A549 (cell line): Measurements from ENCODE around the gene RXRA. TPM values are rescaled to one million over a fixed set of nuclear protein-coding genes. Genes with fewer than 3 reads are reported as not detected.

ENCODE experiments used
- ATAC-seq, 2 experiments: fragments of 200-7000 bp in 1 of 2; fragments of >200 bp in 1 of 2; cut with Nextera tagmentation in 1 of 2; cut with Tn5 transposase in 1 of 2; 3 replicates each; pipeline versions ENCODE4 v1.8.0 to v1.9.1; 2018 to 2020; ENCODE audit warnings: mild to moderate bottlenecking in 1 of 2, moderate library complexity in 1 of 2
- CTCF ChIA-PET: fragments of 300-600 bp; sonication (Branson Sonifier 250); formaldehyde crosslinking; extraction: SDS; loops from one replicate; lab custom pipeline; 2021; ENCODE audit warnings: antibody characterized with exemption, inconsistent platforms; lab: Yijun Ruan, JAX
- POLR2A ChIA-PET: fragments of 350-600 bp; formaldehyde crosslinking; extraction: SDS; loops from one replicate; lab custom pipeline; 2021; ENCODE audit warnings: antibody characterized with exemption, inconsistent platforms; lab: Yijun Ruan, JAX
- DNase-seq, 2 experiments: peaks; one replicate each; pipeline versions ENCODE4 v3.0.0 to v3.0.0-alpha.2; 2011 to 2016; ENCODE audit warnings: low read depth in 1 of 2, low spot score in 1 of 2
- FAIRE-seq: peaks from 2 replicates; lab custom pipeline; 2011; peaks lifted over from hg19 to GRCh38; lab: Jason Lieb, UNC
- H3K27ac ChIP-seq, 2 experiments: fragments of >200 bp; sonication (Bioruptor Twin); formaldehyde crosslinking; 3 replicates each; pipeline ENCODE4 v1.5.1; 2016 to 2017
- H3K4me1 ChIP-seq: fragments of >200 bp; sonication (Bioruptor Twin); formaldehyde crosslinking; 3 replicates; pipeline ENCODE4 v1.6.1; 2016
- H3K4me2 ChIP-seq: fragments of >200 bp; sonication (Bioruptor Twin); formaldehyde crosslinking; 3 replicates; pipeline ENCODE4 v1.6.1; 2016
- H3K4me3 ChIP-seq: fragments of >200 bp; sonication (Bioruptor Twin); formaldehyde crosslinking; 3 replicates; pipeline ENCODE4 v1.5.1; 2016
- H3K9me3 ChIP-seq: fragments of >200 bp; sonication (Bioruptor Twin); formaldehyde crosslinking; 3 replicates; pipeline ENCODE4 v1.6.1; 2016
- BHLHE40 ChIP-seq: IDR thresholded peaks from 2 replicates; pipeline ENCODE4 v1.6.1; 2012; ENCODE audit warnings: low read depth, low read length, inconsistent platforms
- CBX2 ChIP-seq: fragments of 200-600 bp; sonication (generic); IDR thresholded peaks from 2 replicates; pipeline ENCODE4 v1.6.1; 2016; ENCODE audit warnings: low read depth, mild to moderate bottlenecking, borderline replicate concordance
- CBX8 ChIP-seq: fragments of 200-600 bp; sonication (generic); IDR thresholded peaks from 2 replicates; pipeline ENCODE4 v1.6.1; 2016
- E2F6 ChIP-seq: IDR thresholded peaks from 2 replicates; pipeline ENCODE4 v1.6.1; 2012; ENCODE audit warnings: low read depth, borderline replicate concordance
- EP300 ChIP-seq, 2 experiments: fragments of >200 bp; sonication (Bioruptor Twin); formaldehyde crosslinking; IDR thresholded peaks; 2 replicates in 1 of 2; 3 replicates in 1 of 2; pipeline ENCODE4 v1.6.1; 2016 to 2017
- ESRRA ChIP-seq: fragments of 150-350 bp; IDR thresholded peaks from 2 replicates; pipeline ENCODE4 v1.6.1; 2014; ENCODE audit warnings: mild to moderate bottlenecking, low read length, borderline replicate concordance
- FOSB ChIP-seq: fragments of 250-450 bp; sonication (Bioruptor Pico); IDR thresholded peaks from 2 replicates; pipeline ENCODE4 v1.5.0; 2020; ENCODE audit warnings: mild to moderate bottlenecking, moderate library complexity
- HOXA7 ChIP-seq: fragments of 250-450 bp; sonication (Bioruptor Pico); IDR thresholded peaks from 2 replicates; pipeline ENCODE4 v1.5.0; 2020; ENCODE audit warnings: mild to moderate bottlenecking, moderate library complexity
- HOXB5 ChIP-seq: fragments of 250-450 bp; sonication (Bioruptor Pico); IDR thresholded peaks from 2 replicates; pipeline ENCODE4 v1.5.0; 2020; ENCODE audit warnings: mild to moderate bottlenecking, moderate library complexity
- JUN ChIP-seq, 2 experiments: fragments of >200 bp; sonication (Bioruptor Twin); formaldehyde crosslinking; IDR thresholded peaks; 2 replicates in 1 of 2; 3 replicates in 1 of 2; pipeline ENCODE4 v1.6.1; 2016 to 2017
- JUNB ChIP-seq: fragments of >200 bp; sonication (Bioruptor Twin); formaldehyde crosslinking; IDR thresholded peaks from 2 replicates; pipeline ENCODE4 v1.6.1; 2016
- KDM5A ChIP-seq: fragments of 200-600 bp; sonication (generic); IDR thresholded peaks from 2 replicates; pipeline ENCODE4 v1.6.1; 2016; ENCODE audit warnings: antibody characterized with exemption, mild to moderate bottlenecking
- POLR2A ChIP-seq: IDR thresholded peaks from 2 replicates; pipeline ENCODE4 v1.6.1; 2012; ENCODE audit warnings: mild to moderate bottlenecking, low read length
- RAD21 ChIP-seq, 2 experiments: fragments of >200 bp in 1 of 2; sonication (Bioruptor Twin) in 1 of 2; formaldehyde crosslinking in 1 of 2; IDR thresholded peaks in 1 of 2; conservative IDR thresholded peaks in 1 of 2; 2 replicates in 1 of 2; 3 replicates in 1 of 2; pipeline ENCODE4 v1.6.1; 2012 to 2018; ENCODE audit warnings: inconsistent platforms in 1 of 2
- TP53 ChIP-seq: fragments of 250-450 bp; sonication (Bioruptor Pico); IDR thresholded peaks from 2 replicates; pipeline ENCODE4 v1.5.0; 2021; ENCODE audit warnings: mild to moderate bottlenecking, moderate library complexity
- ZNF302 ChIP-seq: fragments of 250-450 bp; sonication (Bioruptor Pico); IDR thresholded peaks from 2 replicates; pipeline ENCODE4 v1.9.0; 2021; ENCODE audit warnings: inconsistent platforms, mild to moderate bottlenecking, moderate library complexity
- ZSCAN20 ChIP-seq: fragments of 250-450 bp; sonication (Bioruptor Pico); IDR thresholded peaks from 2 replicates; pipeline ENCODE4 v1.8.0; 2022; ENCODE audit warnings: mild to moderate bottlenecking, moderate library complexity
- WGBS: methylation state at CpG from one replicate; pipeline ENCODE4 v1.1.6; 2017; ENCODE audit errors: missing lambda C conversion rate; 5-methylcytosine and 5-hydroxymethylcytosine counted together
- polyA plus RNA-seq, 4 experiments: library from polyadenylated mRNA; depleted of rRNA in 3 of 4; stranded (reverse); fragments of >200 nt; fragmentation: RNase III in 1 of 4; extraction: RNeasy Plus Mini Kit Qiagen cat#74134 plus additional on column Dnase treatment in 1 of 4; gene quantifications; 2 replicates in 3 of 4; 3 replicates in 1 of 4; pipeline ENCODE4 v1.2.3, GENCODE V29; 2011 to 2017
- TF ChIP-seq, protein P1 (sequence below): fragments of 450-650 bp; IDR thresholded peaks from 2 replicates; pipeline ENCODE4 v1.6.1; 2014; ENCODE audit warnings: antibody characterized with exemption
- TF ChIP-seq, protein P2 (sequence below): IDR thresholded peaks from 2 replicates; pipeline ENCODE4 v1.6.1; 2012
- TF ChIP-seq, protein P3 (sequence below): fragments of 150-350 bp; IDR thresholded peaks from 2 replicates; pipeline ENCODE4 v1.6.1; 2014; ENCODE audit warnings: low read depth, mild to moderate bottlenecking, low read length
- TF ChIP-seq, protein P4 (sequence below): IDR thresholded peaks from 2 replicates; pipeline ENCODE4 v1.6.1; 2012

RXRA gene
- polyA plus RNA-seq, 2 of the 4 experiments (the other 2 are of a cell fraction): 6.6 to 23.9 TPM

GRCh38 chr9:134365791-134366222 is 39.6 kb downstream of the RXRA start:
- peak; percentile 31 to 55 for DNase-seq
- POLR2A ChIA-PET: interaction anchor here (0.7 to 1.6 kb wide), 4 partner anchors 10 to 41 kb away, joined by 3 to 18 read pairs (median 8); no protein-coding TSS in a partner anchor
- no peak for FAIRE-seq
- Histone ChIP-seq H3K27ac (peak overlapping the region; percentile 88 to 90), H3K4me2 (peak overlapping the region; percentile 80), H3K9me3 (no peaks in the 10 kb centered on the region), H3K4me1 (peaks cover 33% of the 10 kb centered on the region), H3K4me3 (no peak overlapping the region)
- peak; percentile 67 to 76 for ATAC-seq
- WGBS: 35% methylated on average over 4 of the region's 14 CpGs
- CTCF ChIA-PET: interaction anchor here (1.3 to 4.0 kb wide), 8 partner anchors 9 to 195 kb away, joined by 3 to 24 read pairs (median 6); no protein-coding TSS in a partner anchor
- TF ChIP-seq KDM5A: no peak
- TF ChIP-seq POLR2A: no peak
- no peak for TF ChIP-seq CBX2
- TF ChIP-seq JUNB: no peak
- TF ChIP-seq RAD21 (conservative IDR thresholded peaks at IDR 0.05 in 1 of 2, IDR thresholded peaks at IDR 0.05 in 1 of 2): peak in 1 of 2 experiments; percentile 35; a peak in 1 of 5 replicates
- TF ChIP-seq ESRRA: no peak

DNA sequence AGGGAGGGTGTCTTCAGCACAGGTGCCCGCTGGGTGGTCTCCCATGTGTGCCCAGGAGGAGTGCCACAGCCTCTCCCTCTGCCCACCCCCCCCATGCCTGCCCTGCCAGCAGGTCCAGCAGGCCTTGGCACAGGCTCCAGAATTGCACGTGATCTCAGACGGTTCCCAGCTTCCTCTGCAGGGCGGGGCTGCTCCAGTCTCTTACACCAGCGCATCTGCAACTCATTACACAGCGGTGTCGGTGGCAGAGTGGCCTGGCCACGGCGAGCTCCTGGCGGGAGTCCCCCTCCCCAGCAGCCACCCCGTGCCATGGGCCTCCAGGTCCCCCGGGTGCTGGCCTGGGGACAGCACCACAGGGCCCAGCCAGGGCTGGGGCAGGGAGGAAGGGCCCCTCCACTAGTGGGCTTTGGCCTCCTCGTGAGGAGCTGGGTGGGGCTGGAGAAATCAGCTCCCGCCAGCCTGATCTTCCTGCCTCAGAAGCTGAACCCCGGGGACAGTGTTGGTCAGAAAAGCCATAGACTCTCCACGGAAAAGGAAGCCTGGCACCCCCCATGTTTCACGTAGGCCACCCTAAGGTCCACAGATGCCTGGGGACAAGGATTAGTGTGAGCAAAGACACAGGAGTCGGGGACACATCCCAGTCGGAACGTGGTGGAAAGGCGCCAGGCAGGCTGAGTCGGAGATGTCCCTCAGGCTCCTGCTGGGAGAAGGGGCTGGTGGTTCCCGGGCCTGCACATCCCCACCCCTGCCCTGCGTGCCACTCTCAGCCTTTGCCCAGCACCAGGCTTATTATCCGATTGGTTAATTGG is 40.2 kb downstream of the RXRA start:
- CTCF ChIA-PET: interaction anchor here (1.3 to 4.0 kb wide), 8 partner anchors 10 to 196 kb away, joined by 3 to 24 read pairs (median 6); no protein-coding TSS in a partner anchor
- ATAC-seq (peak; percentile 73 to 88), FAIRE-seq (no peak), DNase-seq (peak; percentile 81 to 86)
- Histone ChIP-seq H3K4me2 (peak overlapping the region; percentile 80), H3K27ac (peak overlapping the region; percentile 88 to 90), H3K9me3 (no peaks in the 10 kb centered on the region), H3K4me1 (peaks cover 35% of the 10 kb centered on the region), H3K4me3 (0 out of 3 replicates have a peak overlapping the region, but pooled peaks have one; percentile 15)
- POLR2A ChIA-PET: interaction anchor here (0.7 to 1.6 kb wide), 4 partner anchors 10 to 40 kb away, joined by 3 to 18 read pairs (median 8); no protein-coding TSS in a partner anchor
- WGBS: 27% methylated on average over 16 of the region's 25 CpGs
- TF ChIP-seq BHLHE40: peak; percentile 71
- TF ChIP-seq, protein P1, sequence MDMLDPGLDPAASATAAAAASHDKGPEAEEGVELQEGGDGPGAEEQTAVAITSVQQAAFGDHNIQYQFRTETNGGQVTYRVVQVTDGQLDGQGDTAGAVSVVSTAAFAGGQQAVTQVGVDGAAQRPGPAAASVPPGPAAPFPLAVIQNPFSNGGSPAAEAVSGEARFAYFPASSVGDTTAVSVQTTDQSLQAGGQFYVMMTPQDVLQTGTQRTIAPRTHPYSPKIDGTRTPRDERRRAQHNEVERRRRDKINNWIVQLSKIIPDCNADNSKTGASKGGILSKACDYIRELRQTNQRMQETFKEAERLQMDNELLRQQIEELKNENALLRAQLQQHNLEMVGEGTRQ: 0 out of 2 replicates have a peak, but pooled peaks have one; percentile 24
- TF ChIP-seq FOSB (CRISPR knock-in tag): no peak
- 0 out of 2 replicates have a peak, but pooled peaks have one; percentile 8 for TF ChIP-seq POLR2A
- TF ChIP-seq, protein P2, sequence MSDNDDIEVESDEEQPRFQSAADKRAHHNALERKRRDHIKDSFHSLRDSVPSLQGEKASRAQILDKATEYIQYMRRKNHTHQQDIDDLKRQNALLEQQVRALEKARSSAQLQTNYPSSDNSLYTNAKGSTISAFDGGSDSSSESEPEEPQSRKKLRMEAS: peak; percentile 47; the same call in 1 of the 2 replicates
- no peak for TF ChIP-seq HOXB5 (CRISPR knock-in tag)
- TF ChIP-seq JUN (IDR thresholded peaks at IDR 0.05): peak; percentile 24 to 53; a peak in 1 of 5 replicates
- TF ChIP-seq EP300 (IDR thresholded peaks at IDR 0.05): no peak
- no peak for TF ChIP-seq ZNF302 (CRISPR knock-in tag)
- no peak for TF ChIP-seq TP53 (CRISPR knock-in tag)

DNA sequence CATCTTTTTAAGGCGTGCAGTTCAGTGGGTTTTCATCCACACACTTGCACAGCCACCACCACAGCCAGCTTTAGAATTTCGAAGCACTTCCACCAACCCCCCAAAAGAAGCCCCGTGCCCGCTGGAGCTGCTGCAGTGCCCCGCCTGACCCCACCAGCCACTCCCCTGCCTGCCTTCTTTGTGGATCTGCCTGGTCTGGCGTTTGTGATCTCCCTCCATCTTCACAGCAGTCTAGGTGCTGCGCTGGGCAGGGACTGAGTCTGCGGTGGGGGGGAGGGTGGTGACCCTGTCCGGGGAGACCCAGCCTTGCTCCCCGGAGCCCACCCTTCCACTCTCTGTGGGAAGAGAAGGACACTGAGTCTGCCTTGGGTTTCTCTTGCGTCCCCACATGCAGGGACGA is 40.8 kb downstream of the RXRA start:
- H3K9me3 ChIP-seq: no peaks in the 10 kb centered on the region
- TF ChIP-seq HOXA7 (CRISPR knock-in tag) (no peak), CBX8 (no peak), E2F6 (no peak), ZSCAN20 (CRISPR knock-in tag) (no peak), HOXB5 (CRISPR knock-in tag) (no peak)
- TF ChIP-seq, protein P3, sequence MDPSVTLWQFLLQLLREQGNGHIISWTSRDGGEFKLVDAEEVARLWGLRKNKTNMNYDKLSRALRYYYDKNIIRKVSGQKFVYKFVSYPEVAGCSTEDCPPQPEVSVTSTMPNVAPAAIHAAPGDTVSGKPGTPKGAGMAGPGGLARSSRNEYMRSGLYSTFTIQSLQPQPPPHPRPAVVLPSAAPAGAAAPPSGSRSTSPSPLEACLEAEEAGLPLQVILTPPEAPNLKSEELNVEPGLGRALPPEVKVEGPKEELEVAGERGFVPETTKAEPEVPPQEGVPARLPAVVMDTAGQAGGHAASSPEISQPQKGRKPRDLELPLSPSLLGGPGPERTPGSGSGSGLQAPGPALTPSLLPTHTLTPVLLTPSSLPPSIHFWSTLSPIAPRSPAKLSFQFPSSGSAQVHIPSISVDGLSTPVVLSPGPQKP: no peak
- TF ChIP-seq, protein P4, sequence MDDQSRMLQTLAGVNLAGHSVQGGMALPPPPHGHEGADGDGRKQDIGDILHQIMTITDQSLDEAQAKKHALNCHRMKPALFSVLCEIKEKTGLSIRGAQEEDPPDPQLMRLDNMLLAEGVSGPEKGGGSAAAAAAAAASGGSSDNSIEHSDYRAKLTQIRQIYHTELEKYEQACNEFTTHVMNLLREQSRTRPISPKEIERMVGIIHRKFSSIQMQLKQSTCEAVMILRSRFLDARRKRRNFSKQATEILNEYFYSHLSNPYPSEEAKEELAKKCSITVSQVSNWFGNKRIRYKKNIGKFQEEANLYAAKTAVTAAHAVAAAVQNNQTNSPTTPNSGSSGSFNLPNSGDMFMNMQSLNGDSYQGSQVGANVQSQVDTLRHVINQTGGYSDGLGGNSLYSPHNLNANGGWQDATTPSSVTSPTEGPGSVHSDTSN: no peak
- TF ChIP-seq, protein P1: no peak
- CTCF ChIA-PET: interaction anchor here (1.3 to 4.0 kb wide), 7 partner anchors 10 to 196 kb away, joined by 4 to 24 read pairs (median 7); no protein-coding TSS in a partner anchor
- no peak overlapping the region for H3K4me3 ChIP-seq
- DNase-seq: no peak
- H3K27ac ChIP-seq: peak overlapping the region; percentile 88 to 90
- no peak for FAIRE-seq
- POLR2A ChIA-PET: interaction anchor here (1.3 to 1.6 kb wide), 2 partner anchors 12 to 40 kb away, joined by 12 to 18 read pairs; no protein-coding TSS in a partner anchor
- WGBS: 85% methylated on average over 11 of the region's 12 CpGs
- H3K4me1 ChIP-seq: peaks cover 41% of the 10 kb centered on the region
- ATAC-seq: no peak
- peak overlapping the region; percentile 80 for H3K4me2 ChIP-seq
